ENCODE data around the gene LHFPL2.
A peak's percentile ranks its signal among the peaks of the same experiment; 100 is the strongest.

LHFPL2 gene

DNA sequence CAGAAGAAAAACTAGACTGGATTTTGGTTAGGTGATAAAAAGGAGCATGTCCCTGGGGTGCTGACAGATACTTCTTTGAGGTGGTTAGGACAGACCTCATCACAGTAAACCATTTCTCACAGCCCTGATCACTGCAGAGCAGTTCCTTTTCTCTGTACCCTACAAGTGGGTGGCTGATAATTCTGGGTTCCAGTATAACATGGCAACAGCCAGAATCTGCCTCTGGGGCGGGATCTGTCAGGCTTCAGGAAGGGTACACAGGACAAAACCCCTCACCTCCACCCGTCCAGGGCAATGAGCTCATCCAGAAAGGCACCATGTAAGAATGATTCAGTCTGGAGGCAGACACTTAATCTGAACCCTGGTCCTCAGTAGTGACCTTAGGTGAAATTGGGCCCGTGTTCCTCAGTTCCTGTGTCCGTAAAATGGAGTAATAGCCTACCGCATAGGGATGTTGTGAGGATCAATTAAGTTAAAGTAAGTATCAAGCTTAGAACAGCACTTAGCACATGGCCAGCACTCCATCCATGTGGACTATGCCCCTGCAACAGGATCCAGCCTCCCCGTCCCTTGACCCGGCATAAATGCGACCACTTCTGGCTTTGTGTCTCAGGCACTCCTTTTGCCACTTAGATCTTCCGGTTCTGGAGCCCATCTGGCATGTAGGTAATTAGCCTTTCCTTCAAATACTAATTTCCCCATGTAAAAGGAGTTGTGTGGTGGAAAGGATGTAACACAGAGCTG is 129.2 kb downstream of the LHFPL2 start:
- Histone ChIP-seq H3K23ac (ENCODE audit: low read length) (no peak overlapping the region), H2AK5ac (ENCODE audit: low read length) (no peak overlapping the region), H2BK5ac (ENCODE audit: low read length) (no peak overlapping the region), H4K5ac (ENCODE audit: low read length) (no peak overlapping the region), H3K79me2 (ENCODE audit: control insufficient read depth, insufficient read depth, low read length) (no peaks in the 10 kb centered on the region), H3K79me1 (ENCODE audit: low read length) (peaks cover 2% of the 10 kb centered on the region), H3K27me3 (ENCODE audit: insufficient read depth, low read length, poor library complexity) (no peaks in the 10 kb centered on the region), H3K4me3 (ENCODE audit: low read length) (no peak overlapping the region), H3K27ac (ENCODE audit: low read depth, low read length) (no peak overlapping the region), H3K56ac (ENCODE audit: low read length) (no peak overlapping the region), H3K18ac (ENCODE audit: low read length) (peak overlapping the region; percentile 61), H3K4me1 (ENCODE audit: control insufficient read depth, low read depth, low read length) (peaks cover 8% of the 10 kb centered on the region), H3K4ac (ENCODE audit: low read depth, low read length) (no peak overlapping the region), H3K36me3 (ENCODE audit: control insufficient read depth, insufficient read depth, low read length) (no peaks in the 10 kb centered on the region), H3K9ac (ENCODE audit: low read length) (no peak overlapping the region), H4K8ac (ENCODE audit: low read depth, low read length) (no peak overlapping the region), H2BK120ac (ENCODE audit: low read depth, low read length) (no peak overlapping the region), H3K4me2 (ENCODE audit: low read length) (no peak overlapping the region), H2BK15ac (replicated peaks; ENCODE audit: low read depth) (no peak overlapping the region)
- no CpG with 5 or more reads among the region's 9 CpGs for WGBS (ENCODE audit: extremely low coverage, insufficient coverage, low lambda C conversion rate)
- DNase-seq, result no peak

DNA sequence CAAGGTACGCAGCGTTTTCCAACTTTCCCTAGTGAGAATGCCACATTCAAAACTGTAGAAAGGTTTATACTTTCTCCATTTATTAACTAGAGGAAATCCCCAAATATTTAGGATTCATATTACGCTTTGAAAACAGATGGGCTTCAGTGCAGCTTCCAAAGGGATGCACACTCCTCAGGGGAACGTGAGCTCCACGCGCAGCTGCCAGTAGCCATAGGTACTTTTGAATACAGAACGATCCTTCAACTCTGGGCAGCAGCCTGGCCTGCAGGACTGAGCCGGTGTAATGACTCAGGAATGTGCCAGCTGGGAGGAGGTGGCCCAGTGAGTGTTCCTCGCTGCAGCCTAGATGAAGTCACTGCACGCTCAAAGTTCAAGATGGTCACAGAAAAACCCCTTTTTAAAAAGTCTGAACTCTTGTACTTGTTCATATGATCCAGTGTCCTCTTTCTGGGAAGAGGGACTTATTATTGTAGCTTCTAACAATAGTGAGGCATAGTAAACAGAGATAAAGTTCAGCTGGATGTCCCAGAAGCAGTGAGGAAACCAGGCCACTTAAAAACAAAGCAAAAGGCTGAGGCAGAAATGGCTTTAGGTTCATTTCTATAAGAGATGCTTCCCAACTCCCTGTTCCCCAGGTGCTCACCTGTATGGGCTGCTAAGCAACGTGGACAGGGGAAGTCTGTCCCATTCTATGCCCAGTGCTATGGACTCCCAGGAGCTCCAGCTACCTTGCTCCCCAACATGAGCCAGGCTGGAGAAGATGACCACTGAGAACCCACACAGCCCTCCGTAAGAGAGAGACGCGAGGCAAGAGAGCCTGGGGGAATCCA is 130.0 kb downstream of the LHFPL2 start:
- no peaks in the 10 kb centered on the region for H3K36me3 ChIP-seq (ENCODE audit: control insufficient read depth, insufficient read depth, low read length)
- no peak overlapping the region for H3K4me3 ChIP-seq (ENCODE audit: low read length)
- no peak overlapping the region for H2BK120ac ChIP-seq (ENCODE audit: low read depth, low read length)
- H3K27me3 ChIP-seq (ENCODE audit: insufficient read depth, low read length, poor library complexity), result no peaks in the 10 kb centered on the region
- no peak overlapping the region for H3K4me2 ChIP-seq (ENCODE audit: low read length)
- no CpG with 5 or more reads among the region's 14 CpGs for WGBS (ENCODE audit: extremely low coverage, insufficient coverage, low lambda C conversion rate)
- H3K27ac ChIP-seq (ENCODE audit: low read depth, low read length), result no peak overlapping the region
- peaks cover 8% of the 10 kb centered on the region for H3K4me1 ChIP-seq (ENCODE audit: control insufficient read depth, low read depth, low read length)
- H3K18ac ChIP-seq (ENCODE audit: low read length), result peak overlapping the region; percentile 61
- H3K79me2 ChIP-seq (ENCODE audit: control insufficient read depth, insufficient read depth, low read length), result no peaks in the 10 kb centered on the region
- no peak overlapping the region for H3K4ac ChIP-seq (ENCODE audit: low read depth, low read length)
- no peak overlapping the region for H4K5ac ChIP-seq (ENCODE audit: low read length)
- no peak overlapping the region for H2BK5ac ChIP-seq (ENCODE audit: low read length)
- no peak overlapping the region for H2BK15ac ChIP-seq (replicated peaks; ENCODE audit: low read depth)
- H3K56ac ChIP-seq (ENCODE audit: low read length), result no peak overlapping the region
- DNase-seq, result peak; percentile 90
- no peak overlapping the region for H4K8ac ChIP-seq (ENCODE audit: low read depth, low read length)
- H3K23ac ChIP-seq (ENCODE audit: low read length), result no peak overlapping the region
- no peak overlapping the region for H3K9ac ChIP-seq (ENCODE audit: low read length)
- no peak overlapping the region for H2AK5ac ChIP-seq (ENCODE audit: low read length)
- peaks cover 2% of the 10 kb centered on the region for H3K79me1 ChIP-seq (ENCODE audit: low read length)

- Histone ChIP-seq H3K79me2 (ENCODE audit: control insufficient read depth, insufficient read depth, low read length) (no peaks in the 10 kb centered on the region), H3K23ac (ENCODE audit: low read length) (no peak overlapping the region), H3K18ac (ENCODE audit: low read length) (no peak overlapping the region), H3K9ac (ENCODE audit: low read length) (no peak overlapping the region), H2BK120ac (ENCODE audit: low read depth, low read length) (no peak overlapping the region), H3K36me3 (ENCODE audit: control insufficient read depth, insufficient read depth, low read length) (no peaks in the 10 kb centered on the region), H3K4ac (ENCODE audit: low read depth, low read length) (no peak overlapping the region), H3K27me3 (ENCODE audit: insufficient read depth, low read length, poor library complexity) (no peaks in the 10 kb centered on the region), H3K4me2 (ENCODE audit: low read length) (no peak overlapping the region), H4K8ac (ENCODE audit: low read depth, low read length) (no peak overlapping the region), H2BK15ac (replicated peaks; ENCODE audit: low read depth) (no peak overlapping the region), H3K56ac (ENCODE audit: low read length) (no peak overlapping the region), H3K79me1 (ENCODE audit: low read length) (peaks cover 2% of the 10 kb centered on the region), H3K27ac (ENCODE audit: low read depth, low read length) (no peak overlapping the region), H4K5ac (ENCODE audit: low read length) (no peak overlapping the region), H2AK5ac (ENCODE audit: low read length) (no peak overlapping the region), H3K4me1 (ENCODE audit: control insufficient read depth, low read depth, low read length) (peaks cover 5% of the 10 kb centered on the region), H2BK5ac (ENCODE audit: low read length) (no peak overlapping the region), H3K4me3 (ENCODE audit: low read length) (no peak overlapping the region)
- DNase-seq, result peak; percentile 61
- WGBS (ENCODE audit: extremely low coverage, insufficient coverage, low lambda C conversion rate), result no CpG with 5 or more reads among the region's 3 CpGs
Measured at GRCh38 chr5:78515670-78516069, 132.9 kb downstream of the LHFPL2 start.

DNA sequence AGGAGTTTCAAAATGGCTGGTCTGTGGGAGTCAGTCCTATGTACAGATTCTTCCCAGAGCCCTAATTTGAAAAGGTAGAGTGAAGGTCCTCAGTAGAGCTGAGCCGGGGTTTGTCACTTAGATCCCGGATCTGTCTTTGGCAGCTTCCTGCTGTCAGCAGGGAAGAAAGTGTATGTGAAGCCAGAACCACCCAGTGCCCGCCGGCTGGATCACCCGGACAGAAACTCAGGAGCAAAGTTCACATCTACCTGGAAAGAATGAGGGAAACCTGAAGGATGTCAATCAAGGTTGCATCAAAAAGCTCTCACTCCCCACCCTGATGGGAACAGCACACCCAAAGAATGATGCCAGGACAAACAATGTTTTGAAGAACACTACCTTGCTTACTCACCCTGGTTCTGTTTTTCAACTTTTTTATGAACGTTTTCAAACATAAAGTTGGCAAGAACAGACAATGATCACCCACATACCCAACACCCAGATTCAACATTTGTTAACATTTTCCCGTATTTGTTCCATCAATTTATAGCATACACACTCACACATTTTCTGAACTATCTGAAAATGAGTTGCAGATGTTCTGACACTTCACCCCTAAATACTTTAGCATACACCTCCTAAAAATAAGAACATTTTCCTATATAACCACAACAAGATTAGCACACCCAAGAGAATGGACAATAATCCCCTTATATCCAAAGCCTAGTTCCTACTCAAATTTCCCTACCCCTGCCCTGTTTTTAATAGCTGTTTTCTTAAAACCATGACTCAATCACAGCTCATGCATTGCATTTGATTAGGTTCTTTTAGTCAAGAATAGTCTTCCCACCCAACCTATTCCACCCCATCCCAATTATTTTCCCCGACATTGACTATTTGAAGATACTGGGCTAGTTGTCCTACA is 133.9 kb downstream of the LHFPL2 start:
- H3K4me2 ChIP-seq (ENCODE audit: low read length), result no peak overlapping the region
- H3K9ac ChIP-seq (ENCODE audit: low read length), result no peak overlapping the region
- H2BK120ac ChIP-seq (ENCODE audit: low read depth, low read length), result no peak overlapping the region
- H3K36me3 ChIP-seq (ENCODE audit: control insufficient read depth, insufficient read depth, low read length), result no peaks in the 10 kb centered on the region
- no peaks in the 10 kb centered on the region for H3K27me3 ChIP-seq (ENCODE audit: insufficient read depth, low read length, poor library complexity)
- no CpG with 5 or more reads among the region's 8 CpGs for WGBS (ENCODE audit: extremely low coverage, insufficient coverage, low lambda C conversion rate)
- H2BK15ac ChIP-seq (replicated peaks; ENCODE audit: low read depth), result no peak overlapping the region
- H3K4ac ChIP-seq (ENCODE audit: low read depth, low read length), result no peak overlapping the region
- H3K18ac ChIP-seq (ENCODE audit: low read length), result no peak overlapping the region
- no peak overlapping the region for H4K8ac ChIP-seq (ENCODE audit: low read depth, low read length)
- H3K79me2 ChIP-seq (ENCODE audit: control insufficient read depth, insufficient read depth, low read length), result no peaks in the 10 kb centered on the region
- H2AK5ac ChIP-seq (ENCODE audit: low read length), result no peak overlapping the region
- H3K56ac ChIP-seq (ENCODE audit: low read length), result no peak overlapping the region
- DNase-seq, result no peak
- peaks cover 9% of the 10 kb centered on the region for H3K4me1 ChIP-seq (ENCODE audit: control insufficient read depth, low read depth, low read length)
- H3K27ac ChIP-seq (ENCODE audit: low read depth, low read length), result no peak overlapping the region
- peaks cover 2% of the 10 kb centered on the region for H3K79me1 ChIP-seq (ENCODE audit: low read length)
- no peak overlapping the region for H4K5ac ChIP-seq (ENCODE audit: low read length)
- no peak overlapping the region for H3K23ac ChIP-seq (ENCODE audit: low read length)
- H2BK5ac ChIP-seq (ENCODE audit: low read length), result no peak overlapping the region
- no peak overlapping the region for H3K4me3 ChIP-seq (ENCODE audit: low read length)

DNA sequence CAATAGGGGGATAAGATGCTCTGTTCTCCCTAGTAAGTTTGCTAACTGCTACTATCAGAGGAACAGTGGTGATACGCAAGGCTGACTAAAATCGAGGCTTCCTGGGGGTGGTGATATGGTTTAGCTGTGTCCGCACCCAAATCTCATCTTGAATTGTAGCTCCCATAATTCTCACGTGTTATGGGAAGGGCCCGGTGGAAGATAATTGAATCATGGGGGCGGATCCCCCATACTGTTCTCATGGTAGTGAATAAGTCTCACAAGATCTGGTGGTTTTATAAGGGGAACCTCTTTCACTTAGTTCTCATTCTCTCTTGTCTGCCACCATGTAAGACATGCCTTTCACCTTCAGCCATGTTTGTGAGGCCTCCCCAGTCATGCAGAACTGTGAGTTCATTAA is 135.1 kb downstream of the LHFPL2 start:
- Histone ChIP-seq H3K4me1 (ENCODE audit: control insufficient read depth, low read depth, low read length) (peaks cover 12% of the 10 kb centered on the region), H3K4me2 (ENCODE audit: low read length) (no peak overlapping the region), H2AK5ac (ENCODE audit: low read length) (no peak overlapping the region), H2BK120ac (ENCODE audit: low read depth, low read length) (no peak overlapping the region), H4K5ac (ENCODE audit: low read length) (no peak overlapping the region), H3K27ac (ENCODE audit: low read depth, low read length) (no peak overlapping the region), H3K4ac (ENCODE audit: low read depth, low read length) (no peak overlapping the region), H3K23ac (ENCODE audit: low read length) (no peak overlapping the region), H3K27me3 (ENCODE audit: insufficient read depth, low read length, poor library complexity) (no peaks in the 10 kb centered on the region), H2BK15ac (replicated peaks; ENCODE audit: low read depth) (no peak overlapping the region), H3K36me3 (ENCODE audit: control insufficient read depth, insufficient read depth, low read length) (no peaks in the 10 kb centered on the region), H3K79me1 (ENCODE audit: low read length) (no peaks in the 10 kb centered on the region), H2BK5ac (ENCODE audit: low read length) (no peak overlapping the region), H3K9ac (ENCODE audit: low read length) (no peak overlapping the region), H3K4me3 (ENCODE audit: low read length) (no peak overlapping the region), H3K79me2 (ENCODE audit: control insufficient read depth, insufficient read depth, low read length) (no peaks in the 10 kb centered on the region), H4K8ac (ENCODE audit: low read depth, low read length) (no peak overlapping the region), H3K18ac (ENCODE audit: low read length) (no peak overlapping the region), H3K56ac (ENCODE audit: low read length) (no peak overlapping the region)
- no peak for DNase-seq
- no CpG with 5 or more reads among the region's 6 CpGs for WGBS (ENCODE audit: extremely low coverage, insufficient coverage, low lambda C conversion rate)
